ENCODE data around the gene UBE3D. TPM values are rescaled to one million over a fixed set of nuclear protein-coding genes. Genes with fewer than 3 reads are reported as not detected.

UBE3D gene
- total RNA-seq, 4 donors from 2014 or later: 6.1 to 30.3 (median 14.4) TPM

- in situ Hi-C loops (cut with MboI; ENCODE audit: low pct_ligation_motif_present in 1 of 4, low pct_unique_long_range_greater_than_20kb in 1 of 4, low sequenced_read_pairs in 3 of 4) (no loop called here), intact Hi-C loops (cut with DNase I; ENCODE audit: low total_unique reads) (no loop called here)
- no peak for DNase-seq
- Histone ChIP-seq H3K4me3 (no peak overlapping the region), H3K4me1 (no peaks in the 10 kb centered on the region), H3K9me3 (no peaks in the 10 kb centered on the region), H3K36me3 (peaks cover 0 to 35% (median 3%) of the 10 kb centered on the region in 4 donors), H3K27ac (no peak overlapping the region), H3K27me3 (no peaks in the 10 kb centered on the region)
- WGBS, 2 donors (ENCODE audit: low coverage in 1 of 2): 100% methylated on average over 1 of the region's 1 CpG; no CpG with 5 or more reads in 1 of the 2 donors
- no peak for TF ChIP-seq POLR2A (IDR thresholded peaks at IDR 0.05)
- TF ChIP-seq EP300 (IDR thresholded peaks at IDR 0.05; ENCODE audit: low read depth): no peak
- TF ChIP-seq, protein P1, sequence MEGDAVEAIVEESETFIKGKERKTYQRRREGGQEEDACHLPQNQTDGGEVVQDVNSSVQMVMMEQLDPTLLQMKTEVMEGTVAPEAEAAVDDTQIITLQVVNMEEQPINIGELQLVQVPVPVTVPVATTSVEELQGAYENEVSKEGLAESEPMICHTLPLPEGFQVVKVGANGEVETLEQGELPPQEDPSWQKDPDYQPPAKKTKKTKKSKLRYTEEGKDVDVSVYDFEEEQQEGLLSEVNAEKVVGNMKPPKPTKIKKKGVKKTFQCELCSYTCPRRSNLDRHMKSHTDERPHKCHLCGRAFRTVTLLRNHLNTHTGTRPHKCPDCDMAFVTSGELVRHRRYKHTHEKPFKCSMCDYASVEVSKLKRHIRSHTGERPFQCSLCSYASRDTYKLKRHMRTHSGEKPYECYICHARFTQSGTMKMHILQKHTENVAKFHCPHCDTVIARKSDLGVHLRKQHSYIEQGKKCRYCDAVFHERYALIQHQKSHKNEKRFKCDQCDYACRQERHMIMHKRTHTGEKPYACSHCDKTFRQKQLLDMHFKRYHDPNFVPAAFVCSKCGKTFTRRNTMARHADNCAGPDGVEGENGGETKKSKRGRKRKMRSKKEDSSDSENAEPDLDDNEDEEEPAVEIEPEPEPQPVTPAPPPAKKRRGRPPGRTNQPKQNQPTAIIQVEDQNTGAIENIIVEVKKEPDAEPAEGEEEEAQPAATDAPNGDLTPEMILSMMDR (IDR thresholded peaks at IDR 0.05): no peak
- no peak for TF ChIP-seq POLR2AphosphoS5 (IDR thresholded peaks at IDR 0.05)
Measured at GRCh38 chr6:83108378-83108777, 42.7 kb upstream of the UBE3D start.

- Histone ChIP-seq H3K27ac (no peak overlapping the region), H3K27me3 (no peaks in the 10 kb centered on the region), H3K4me1 (no peaks in the 10 kb centered on the region), H3K4me3 (no peak overlapping the region), H3K9me3 (no peaks in the 10 kb centered on the region), H3K36me3 (peaks cover 0 to 11% (median 3%) of the 10 kb centered on the region in 4 donors)
- no peak for DNase-seq
- intact Hi-C loops (cut with DNase I; ENCODE audit: low total_unique reads) (no loop called here), in situ Hi-C loops (cut with MboI; ENCODE audit: low pct_ligation_motif_present in 1 of 4, low pct_unique_long_range_greater_than_20kb in 1 of 4, low sequenced_read_pairs in 3 of 4) (no loop called here)
- WGBS, 2 donors (ENCODE audit: low coverage in 1 of 2): 97% methylated on average over 3 of the region's 3 CpGs
- TF ChIP-seq, protein P1 (IDR thresholded peaks at IDR 0.05): no peak
- no peak for TF ChIP-seq POLR2A (IDR thresholded peaks at IDR 0.05)
- no peak for TF ChIP-seq EP300 (IDR thresholded peaks at IDR 0.05; ENCODE audit: low read depth)
- no peak for TF ChIP-seq POLR2AphosphoS5 (IDR thresholded peaks at IDR 0.05)
Measured at GRCh38 chr6:83098589-83098988, 32.9 kb upstream of the UBE3D start.

DNA sequence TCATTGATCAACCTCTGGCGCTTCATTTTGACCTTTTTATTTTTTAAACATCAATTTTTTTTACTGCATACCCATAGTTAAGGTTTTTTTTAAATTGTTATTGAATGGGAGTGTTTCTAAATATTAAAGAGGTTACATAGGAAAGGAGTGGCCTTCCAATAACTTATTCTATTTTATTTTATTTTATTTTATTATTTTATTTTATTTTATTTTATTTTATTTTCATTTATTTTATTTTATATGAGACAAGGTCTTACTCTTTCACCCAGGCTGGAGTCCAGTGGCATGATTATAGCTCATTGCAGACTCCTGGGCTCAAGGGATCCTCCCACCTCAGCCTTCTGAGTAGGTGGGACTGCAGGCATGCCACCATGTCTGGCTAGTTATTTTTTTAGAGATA is 32.0 kb upstream of the UBE3D start:
- intact Hi-C loops (cut with DNase I; ENCODE audit: low total_unique reads): no loop called here
- WGBS, 2 donors (ENCODE audit: low coverage in 1 of 2): 67 to 89% methylated on average over 1 of the region's 1 CpG
- Histone ChIP-seq H3K9me3 (no peaks in the 10 kb centered on the region), H3K4me3 (no peak overlapping the region), H3K27ac (no peak overlapping the region), H3K36me3 (peaks cover 0 to 6% (median 0%) of the 10 kb centered on the region in 4 donors), H3K27me3 (no peaks in the 10 kb centered on the region), H3K4me1 (peaks cover 0 to under 1% (median 0%) of the 10 kb centered on the region in 4 donors)
- in situ Hi-C loops (cut with MboI; ENCODE audit: low pct_ligation_motif_present in 1 of 4, low pct_unique_long_range_greater_than_20kb in 1 of 4, low sequenced_read_pairs in 3 of 4): no loop called here
- no peak for DNase-seq
- TF ChIP-seq, protein P1 (IDR thresholded peaks at IDR 0.05): no peak
- no peak for TF ChIP-seq POLR2AphosphoS5 (IDR thresholded peaks at IDR 0.05)
- no peak for TF ChIP-seq POLR2A (IDR thresholded peaks at IDR 0.05)
- TF ChIP-seq EP300 (IDR thresholded peaks at IDR 0.05; ENCODE audit: low read depth): no peak

DNA sequence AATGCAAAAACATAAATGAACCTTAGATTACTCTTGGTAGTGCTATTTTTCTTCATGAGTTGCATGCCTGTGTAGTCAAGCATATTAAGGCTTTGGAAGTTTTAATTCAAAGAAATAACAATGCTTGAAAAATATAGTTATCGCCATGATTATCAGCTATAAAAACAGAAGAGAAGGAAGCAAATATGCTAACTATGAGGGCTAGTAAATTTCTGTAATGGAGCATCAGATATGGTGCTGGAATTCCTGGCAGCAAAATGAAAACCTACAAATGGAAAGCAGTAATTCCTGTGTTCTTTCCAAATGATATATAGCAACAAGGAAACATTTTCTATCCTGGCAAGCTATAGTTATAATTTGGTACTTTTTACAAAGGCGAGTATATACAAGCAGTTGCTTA is 31.6 kb upstream of the UBE3D start:
- H3K4me3 ChIP-seq: no peak overlapping the region
- no peaks in the 10 kb centered on the region for H3K27me3 ChIP-seq
- peaks cover 0 to 5% (median 0%) of the 10 kb centered on the region in 4 donors for H3K4me1 ChIP-seq
- WGBS, 2 donors (ENCODE audit: low coverage in 1 of 2): 86 to 87% methylated on average over 2 of the region's 2 CpGs
- H3K36me3 ChIP-seq: peaks cover 0 to 6% (median 0%) of the 10 kb centered on the region in 4 donors
- TF ChIP-seq, protein P1 (IDR thresholded peaks at IDR 0.05): no peak
- no peak for TF ChIP-seq EP300 (IDR thresholded peaks at IDR 0.05; ENCODE audit: low read depth)
- no peak for TF ChIP-seq POLR2A (IDR thresholded peaks at IDR 0.05)
- no peak for TF ChIP-seq POLR2AphosphoS5 (IDR thresholded peaks at IDR 0.05)
- intact Hi-C loops (cut with DNase I; ENCODE audit: low total_unique reads): no loop called here
- H3K9me3 ChIP-seq: no peaks in the 10 kb centered on the region
- no peak overlapping the region for H3K27ac ChIP-seq
- no peak for DNase-seq
- in situ Hi-C loops (cut with MboI; ENCODE audit: low pct_ligation_motif_present in 1 of 4, low pct_unique_long_range_greater_than_20kb in 1 of 4, low sequenced_read_pairs in 3 of 4): no loop called here

All from transverse colon (tissue), 4 donors.